HepG2 (cell line): ENCODE results near the gene SORD. TPM values are rescaled to one million over a fixed set of nuclear protein-coding genes. Genes with fewer than 3 reads are reported as not detected.

Source experiments
- ATAC-seq: fragments of 200-7000 bp; cut with Tn5 transposase; 3 replicates; pipeline ENCODE4 v1.9.1; 2020; ENCODE audit warnings: mild to moderate bottlenecking, moderate library complexity
- BruUV-seq: library from RNA; stranded (reverse); fragments of 400-500 nt; replicated peaks from 2 replicates; lab custom pipeline; 2021; lab: Mats Ljungman, UMichigan
- CTCF ChIA-PET: fragments of 300-600 bp; formaldehyde crosslinking; extraction: SDS; loops from one replicate; lab custom pipeline; 2021; ENCODE audit warnings: low total read pairs, inconsistent platforms, low intra/inter-chr PET ratio; lab: Yijun Ruan, JAX
- POLR2A ChIA-PET: fragments of 350-600 bp; sonication (Branson Sonifier 250); formaldehyde crosslinking; loops from one replicate; lab custom pipeline; 2020; ENCODE audit warnings: antibody characterized with exemption, inconsistent platforms; lab: Yijun Ruan, JAX
- DNase-seq: peaks from one replicate; pipeline ENCODE4 v3.0.0-alpha.2; 2015; ENCODE audit warnings: low spot score
- FAIRE-seq: peaks from 3 replicates; lab custom pipeline; 2011; peaks lifted over from hg19 to GRCh38; lab: Jason Lieb, UNC
- H2AFZ ChIP-seq: one replicate; pipeline ENCODE4 v1.6.1; 2011; ENCODE audit warnings: low read length, inconsistent platforms
- H3K27ac ChIP-seq: fragments of 300-600 bp; 3 replicates; pipeline ENCODE4 v1.8.0; 2011; ENCODE audit warnings: mixed run types, mild to moderate bottlenecking, mixed read lengths, low read length, inconsistent platforms; ENCODE audit not compliant: insufficient read depth; ENCODE audit errors: extremely low read length
- H3K27me3 ChIP-seq, 2 experiments: fragments of 200-600 bp in 1 of 2; 2 replicates in 1 of 2; 3 replicates in 1 of 2; pipeline versions ENCODE4 v1.6.0 to v1.8.0; 2011; ENCODE audit warnings: low read length in 2 of 2, mild to moderate bottlenecking in 2 of 2, moderate library complexity in 2 of 2, inconsistent platforms in 1 of 2; ENCODE audit not compliant: insufficient read depth in 2 of 2, control insufficient read depth in 1 of 2
- H3K36me3 ChIP-seq, 2 experiments: fragments of 200-600 bp in 1 of 2; replicated peaks in 1 of 2; 2 replicates in 1 of 2; 3 replicates in 1 of 2; pipeline versions ENCODE4 v1.5.1 to v1.8.0; 2011; ENCODE audit warnings: low read length in 2 of 2, inconsistent platforms in 1 of 2; ENCODE audit not compliant: insufficient read depth in 2 of 2, control insufficient read depth in 1 of 2
- H3K4me1 ChIP-seq: 2 replicates; pipeline ENCODE4 v1.5.1; 2012; ENCODE audit warnings: low read length, inconsistent platforms; ENCODE audit not compliant: insufficient read depth
- H3K4me2 ChIP-seq: 2 replicates; pipeline ENCODE4 v1.6.0; 2011; ENCODE audit warnings: low read depth, low read length, inconsistent platforms
- H3K4me3 ChIP-seq, 3 experiments: fragments of 200-600 bp in 1 of 3; sonication (generic), shearing (Covaris generic) in 1 of 3; replicated peaks in 1 of 3; 2 replicates each; pipeline ENCODE4 v1.5.1; 2011 to 2016; ENCODE audit warnings: low read length in 3 of 3, inconsistent platforms in 2 of 3, low read depth in 2 of 3, mild to moderate bottlenecking in 2 of 3, control low read depth in 1 of 3, mixed read lengths in 1 of 3; ENCODE audit not compliant: insufficient read depth in 1 of 3
- H3K79me2 ChIP-seq: one replicate; pipeline ENCODE4 v1.6.1; 2011; ENCODE audit warnings: low read length, inconsistent platforms; ENCODE audit not compliant: insufficient read depth
- H3K9ac ChIP-seq: 2 replicates; pipeline ENCODE4 v1.6.0; 2011; ENCODE audit warnings: mild to moderate bottlenecking, low read depth, low read length, inconsistent platforms; ENCODE audit not compliant: insufficient read depth
- H3K9me3 ChIP-seq: 2 replicates; pipeline ENCODE4 v1.5.1; 2012; ENCODE audit warnings: mild to moderate bottlenecking, low read length
- H4K20me1 ChIP-seq: 2 replicates; pipeline ENCODE4 v1.6.0; 2011; ENCODE audit warnings: inconsistent platforms, mild to moderate bottlenecking, low read length, moderate library complexity; ENCODE audit not compliant: insufficient read depth
- DNMT1 ChIP-seq: sonication (generic); formaldehyde crosslinking; IDR thresholded peaks from 2 replicates; pipeline ENCODE4 v1.5.1; 2020; ENCODE audit warnings: mild to moderate bottlenecking, missing genetic modification reagents
- POGZ ChIP-seq: sonication (generic); formaldehyde crosslinking; IDR thresholded peaks from 2 replicates; pipeline ENCODE4 v1.4.0; 2020; ENCODE audit warnings: mild to moderate bottlenecking, missing genetic modification reagents
- RARG ChIP-seq: sonication (generic); formaldehyde crosslinking; IDR thresholded peaks from 2 replicates; pipeline ENCODE4 v1.4.0; 2020; ENCODE audit warnings: low read depth, mild to moderate bottlenecking, missing genetic modification reagents
- RNF2 ChIP-seq: fragments of 450-650 bp; conservative IDR thresholded peaks from 2 replicates; pipeline ENCODE4 v1.6.1; 2016; ENCODE audit warnings: low read depth
- SP2 ChIP-seq: sonication (generic); formaldehyde crosslinking; IDR thresholded peaks from 2 replicates; pipeline ENCODE4 v1.5.1; 2020; ENCODE audit warnings: mild to moderate bottlenecking, missing genetic modification reagents
- ZFAT ChIP-seq: sonication (generic); formaldehyde crosslinking; conservative IDR thresholded peaks from 2 replicates; pipeline ENCODE4 v1.8.1; 2023; ENCODE audit warnings: missing genetic modification reagents, inconsistent platforms
- ZFX ChIP-seq: sonication (generic); formaldehyde crosslinking; IDR thresholded peaks from 2 replicates; pipeline ENCODE4 v1.4.0; 2020; ENCODE audit warnings: mild to moderate bottlenecking, low read depth, missing genetic modification reagents, moderate library complexity
- ZNF317 ChIP-seq: sonication (generic); formaldehyde crosslinking; IDR thresholded peaks from 2 replicates; pipeline ENCODE4 v1.5.0; 2020; ENCODE audit warnings: mild to moderate bottlenecking, missing genetic modification reagents
- ZNF510 ChIP-seq: sonication (generic); formaldehyde crosslinking; IDR thresholded peaks from 2 replicates; pipeline ENCODE4 v1.4.0; 2020; ENCODE audit warnings: low read depth, mild to moderate bottlenecking, missing genetic modification reagents
- ZNF616 ChIP-seq: sonication (generic); formaldehyde crosslinking; IDR thresholded peaks from 2 replicates; pipeline ENCODE4 v1.5.0; 2020; ENCODE audit warnings: low read depth, mild to moderate bottlenecking, missing genetic modification reagents
- ZNF879 ChIP-seq: sonication (generic); formaldehyde crosslinking; IDR thresholded peaks from 2 replicates; pipeline ENCODE4 v1.8.1; 2023; ENCODE audit warnings: missing genetic modification reagents
- WGBS: methylation state at CpG from one replicate; pipeline ENCODE4 v1.1.6; 2017; ENCODE audit warnings: low lambda C conversion rate; 5-methylcytosine and 5-hydroxymethylcytosine counted together
- in situ Hi-C: cut with HindIII; loops from 2 replicates; pipeline ENCODE4 v1.10.0; 2017; ENCODE audit warnings: low pct_unique_long_range_greater_than_20kb; ENCODE audit not compliant: extremely low pct_ligation_motif_present
- intact Hi-C: fragments of 100-400 bp; cut with micrococcal nuclease; formaldehyde crosslinking; loops from one replicate; pipeline ENCODE4 v1.10.0; 2022; ENCODE audit not compliant: unreplicated experiment
- polyA plus RNA-seq, 8 experiments: library from polyadenylated mRNA; depleted of rRNA in 3 of 8; stranded (reverse) in 7 of 8; unstranded in 1 of 8; fragments of >200 nt; fragmentation: Illumina TruSeq in 4 of 8; extraction: Trizol in 4 of 8; gene quantifications; 2 replicates each; pipeline versions ENCODE4 v1.2.1 to v1.2.3, GENCODE V29; 2011 to 2016; ENCODE audit warnings: low read depth in 4 of 8, missing spikeins in 1 of 8, mixed read lengths in 1 of 8; ENCODE audit not compliant: insufficient read depth in 1 of 8
- total RNA-seq, 5 experiments: library from RNA; depleted of rRNA; stranded (reverse); fragments of >200 nt; fragmentation: Illumina TruSeq; extraction: Trizol; gene quantifications; 2 replicates each; pipeline ENCODE4 v1.2.3, GENCODE V29; 2016; ENCODE audit warnings: low read depth in 1 of 5
- TF ChIP-seq, protein P1 (sequence below): sonication (generic); formaldehyde crosslinking; IDR thresholded peaks from 2 replicates; pipeline ENCODE4 v1.4.0; 2020; ENCODE audit warnings: mild to moderate bottlenecking, low read depth, missing genetic modification reagents
- TF ChIP-seq, protein P2 (sequence below), 2 experiments: sonication (generic) in 1 of 2; formaldehyde crosslinking in 1 of 2; IDR thresholded peaks; 2 replicates each; pipeline versions ENCODE4 v1.4.0 to v1.6.1; 2016 to 2020; ENCODE audit warnings: borderline replicate concordance in 1 of 2, low read depth in 1 of 2, mild to moderate bottlenecking in 1 of 2, missing genetic modification reagents in 1 of 2
- TF ChIP-seq, protein P3 (sequence below): sonication (generic); formaldehyde crosslinking; IDR thresholded peaks from 2 replicates; pipeline ENCODE4 v1.5.0; 2020; ENCODE audit warnings: mild to moderate bottlenecking, missing genetic modification reagents, borderline replicate concordance
- TF ChIP-seq, protein P4 (sequence below): sonication (generic); formaldehyde crosslinking; IDR thresholded peaks from 2 replicates; pipeline ENCODE4 v1.5.0; 2020; ENCODE audit warnings: missing genetic modification reagents
- TF ChIP-seq, protein P5 (sequence below): sonication (generic); formaldehyde crosslinking; IDR thresholded peaks from 2 replicates; pipeline ENCODE4 v1.8.1; 2023; ENCODE audit warnings: missing genetic modification reagents, inconsistent platforms, borderline replicate concordance

The SORD gene
- total and polyA plus RNA-seq, 2 of the 13 experiments (the other 11 are each of a cell fraction or from before 2014, with no cell fraction given), result 59.1 to 95.3 TPM

DNA sequence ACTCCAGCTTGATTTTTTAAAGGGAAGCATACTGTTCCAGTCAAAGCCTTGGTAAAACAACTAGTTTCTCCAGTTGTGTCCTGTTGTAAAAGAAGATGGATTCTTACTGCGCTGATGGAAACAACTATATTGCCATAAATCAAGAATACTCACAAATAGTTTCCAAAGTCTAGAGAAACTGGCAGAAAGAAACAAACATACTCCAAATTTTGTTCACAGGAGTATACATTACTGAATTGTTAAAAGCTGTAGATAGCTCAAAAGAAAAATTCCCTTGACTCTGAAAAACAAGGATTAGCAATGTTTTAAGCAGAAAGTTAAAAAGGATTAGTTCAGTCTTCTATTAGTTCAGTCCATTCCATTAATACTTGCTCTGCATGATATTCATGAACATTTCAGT, 27.6 kb downstream of the SORD start:
- CTCF ChIA-PET, result no interaction called here
- no peak for TF ChIP-seq RARG (CRISPR knock-in tag)
- TF ChIP-seq, protein P1, sequence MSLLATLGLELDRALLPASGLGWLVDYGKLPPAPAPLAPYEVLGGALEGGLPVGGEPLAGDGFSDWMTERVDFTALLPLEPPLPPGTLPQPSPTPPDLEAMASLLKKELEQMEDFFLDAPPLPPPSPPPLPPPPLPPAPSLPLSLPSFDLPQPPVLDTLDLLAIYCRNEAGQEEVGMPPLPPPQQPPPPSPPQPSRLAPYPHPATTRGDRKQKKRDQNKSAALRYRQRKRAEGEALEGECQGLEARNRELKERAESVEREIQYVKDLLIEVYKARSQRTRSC, result no peak
- TF ChIP-seq, protein P2, sequence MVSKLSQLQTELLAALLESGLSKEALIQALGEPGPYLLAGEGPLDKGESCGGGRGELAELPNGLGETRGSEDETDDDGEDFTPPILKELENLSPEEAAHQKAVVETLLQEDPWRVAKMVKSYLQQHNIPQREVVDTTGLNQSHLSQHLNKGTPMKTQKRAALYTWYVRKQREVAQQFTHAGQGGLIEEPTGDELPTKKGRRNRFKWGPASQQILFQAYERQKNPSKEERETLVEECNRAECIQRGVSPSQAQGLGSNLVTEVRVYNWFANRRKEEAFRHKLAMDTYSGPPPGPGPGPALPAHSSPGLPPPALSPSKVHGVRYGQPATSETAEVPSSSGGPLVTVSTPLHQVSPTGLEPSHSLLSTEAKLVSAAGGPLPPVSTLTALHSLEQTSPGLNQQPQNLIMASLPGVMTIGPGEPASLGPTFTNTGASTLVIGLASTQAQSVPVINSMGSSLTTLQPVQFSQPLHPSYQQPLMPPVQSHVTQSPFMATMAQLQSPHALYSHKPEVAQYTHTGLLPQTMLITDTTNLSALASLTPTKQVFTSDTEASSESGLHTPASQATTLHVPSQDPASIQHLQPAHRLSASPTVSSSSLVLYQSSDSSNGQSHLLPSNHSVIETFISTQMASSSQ (IDR thresholded peaks at IDR 0.05; ENCODE audit: low read depth), result no peak
- TF ChIP-seq, protein P2 (CRISPR knock-in tag; IDR thresholded peaks at IDR 0.05; ENCODE audit: borderline replicate concordance), result no peak
- TF ChIP-seq POGZ (CRISPR knock-in tag), result no peak
- TF ChIP-seq RNF2, result no peak
- TF ChIP-seq, protein P3, sequence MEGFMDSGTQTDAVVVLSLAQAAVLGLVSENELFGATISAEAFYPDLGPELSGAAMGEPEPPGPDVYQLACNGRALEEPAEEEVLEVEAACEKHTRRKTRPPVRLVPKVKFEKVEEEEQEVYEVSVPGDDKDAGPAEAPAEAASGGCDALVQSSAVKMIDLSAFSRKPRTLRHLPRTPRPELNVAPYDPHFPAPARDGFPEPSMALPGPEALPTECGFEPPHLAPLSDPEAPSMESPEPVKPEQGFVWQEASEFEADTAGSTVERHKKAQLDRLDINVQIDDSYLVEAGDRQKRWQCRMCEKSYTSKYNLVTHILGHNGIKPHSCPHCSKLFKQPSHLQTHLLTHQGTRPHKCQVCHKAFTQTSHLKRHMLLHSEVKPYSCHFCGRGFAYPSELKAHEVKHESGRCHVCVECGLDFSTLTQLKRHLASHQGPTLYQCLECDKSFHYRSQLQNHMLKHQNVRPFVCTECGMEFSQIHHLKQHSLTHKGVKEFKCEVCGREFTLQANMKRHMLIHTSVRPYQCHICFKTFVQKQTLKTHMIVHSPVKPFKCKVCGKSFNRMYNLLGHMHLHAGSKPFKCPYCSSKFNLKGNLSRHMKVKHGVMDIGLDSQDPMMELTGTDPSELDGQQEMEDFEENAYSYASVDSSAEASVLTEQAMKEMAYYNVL, result no peak
- TF ChIP-seq ZNF879 (CRISPR knock-in tag), result no peak
- TF ChIP-seq DNMT1 (CRISPR knock-in tag), result no peak
- no peak for TF ChIP-seq SP2
- TF ChIP-seq ZNF616, result no peak
- no peak for TF ChIP-seq ZFAT (CRISPR knock-in tag)
- TF ChIP-seq, protein P4, sequence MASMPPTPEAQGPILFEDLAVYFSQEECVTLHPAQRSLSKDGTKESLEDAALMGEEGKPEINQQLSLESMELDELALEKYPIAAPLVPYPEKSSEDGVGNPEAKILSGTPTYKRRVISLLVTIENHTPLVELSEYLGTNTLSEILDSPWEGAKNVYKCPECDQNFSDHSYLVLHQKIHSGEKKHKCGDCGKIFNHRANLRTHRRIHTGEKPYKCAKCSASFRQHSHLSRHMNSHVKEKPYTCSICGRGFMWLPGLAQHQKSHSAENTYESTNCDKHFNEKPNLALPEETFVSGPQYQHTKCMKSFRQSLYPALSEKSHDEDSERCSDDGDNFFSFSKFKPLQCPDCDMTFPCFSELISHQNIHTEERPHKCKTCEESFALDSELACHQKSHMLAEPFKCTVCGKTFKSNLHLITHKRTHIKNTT, result no peak
- TF ChIP-seq ZNF510, result no peak
- no peak for TF ChIP-seq ZNF317
- TF ChIP-seq, protein P5, sequence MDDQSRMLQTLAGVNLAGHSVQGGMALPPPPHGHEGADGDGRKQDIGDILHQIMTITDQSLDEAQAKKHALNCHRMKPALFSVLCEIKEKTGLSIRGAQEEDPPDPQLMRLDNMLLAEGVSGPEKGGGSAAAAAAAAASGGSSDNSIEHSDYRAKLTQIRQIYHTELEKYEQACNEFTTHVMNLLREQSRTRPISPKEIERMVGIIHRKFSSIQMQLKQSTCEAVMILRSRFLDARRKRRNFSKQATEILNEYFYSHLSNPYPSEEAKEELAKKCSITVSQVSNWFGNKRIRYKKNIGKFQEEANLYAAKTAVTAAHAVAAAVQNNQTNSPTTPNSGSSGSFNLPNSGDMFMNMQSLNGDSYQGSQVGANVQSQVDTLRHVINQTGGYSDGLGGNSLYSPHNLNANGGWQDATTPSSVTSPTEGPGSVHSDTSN (CRISPR knock-in tag), result no peak
- TF ChIP-seq ZFX (CRISPR knock-in tag), result no peak

More for the DNA sequence above, 27.6 kb downstream of the SORD start:
- Histone ChIP-seq H2AFZ (no peak overlapping the region), H3K79me2 (peaks cover 3% of the 10 kb centered on the region), H3K36me3 (peaks cover 8 to 48% of the 10 kb centered on the region in 2 experiments), H3K4me3 (no peak overlapping the region), H3K27me3 (no peaks in the 10 kb centered on the region), H4K20me1 (no peaks in the 10 kb centered on the region), H3K27ac (no peak overlapping the region), H3K4me1 (no peaks in the 10 kb centered on the region), H3K4me2 (no peak overlapping the region), H3K9me3 (no peaks in the 10 kb centered on the region), H3K9ac (no peak overlapping the region)
- intact Hi-C loops, result no loop called here
- POLR2A ChIA-PET, result no interaction called here
- in situ Hi-C loops, result no loop called here
- WGBS, result 94% methylated on average over 1 of the region's 1 CpG
- FAIRE-seq (no peak), ATAC-seq (no peak), DNase-seq (no peak)
- BruUV-seq, result no TSS peak
